HG03066 (cell line): ENCODE results near the gene VPS9D1.
"Not testable (repeated sequence)": the region's sequence is repeated elsewhere in the genome, so short reads cannot be mapped to it uniquely, and the experiment has no call there.

Source experiments
- ATAC-seq: cut with Tn5 transposase; IDR thresholded peaks from one replicate; pipeline ENCODE4 v1.9.1; 2021; ENCODE audit warnings: low read depth; ENCODE audit not compliant: unreplicated experiment

VPS9D1 gene

GRCh38 chr16:89670496-89671431 lies 49.9 kb downstream of the VPS9D1 start:
- ATAC-seq: no peak

- ATAC-seq: no peak
Observed at GRCh38 chr16:89669755-89670154, 50.9 kb downstream of the VPS9D1 start.

GRCh38 chr16:89668790-89669158 lies 51.9 kb downstream of the VPS9D1 start:
- no peak for ATAC-seq

GRCh38 chr16:89667633-89668032 lies 53.1 kb downstream of the VPS9D1 start:
- no peak for ATAC-seq

GRCh38 chr16:89667000-89667399 lies 53.7 kb downstream of the VPS9D1 start:
- ATAC-seq: not testable (repeated sequence)

GRCh38 chr16:89664238-89664637 lies 56.5 kb downstream of the VPS9D1 start:
- ATAC-seq: not testable (repeated sequence)

DNA sequence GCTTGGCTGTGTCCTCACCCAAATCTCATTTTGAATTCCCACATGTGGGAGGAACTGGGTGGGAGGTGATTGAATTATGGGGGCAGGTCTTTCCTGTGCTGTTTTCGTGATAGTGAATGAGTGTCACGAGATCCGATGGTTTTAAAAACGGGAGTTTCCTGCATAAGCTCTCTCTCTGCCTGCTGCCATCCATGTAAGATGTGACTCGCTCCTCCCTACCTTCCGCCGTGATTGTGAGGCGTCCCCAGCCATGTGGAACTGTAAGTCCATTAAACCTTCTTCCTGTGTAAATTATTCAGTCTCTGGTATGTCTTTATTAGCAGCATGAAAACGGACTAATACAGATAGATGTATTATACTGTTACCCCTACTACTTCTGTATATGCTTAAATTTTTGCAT lies 59.5 kb downstream of the VPS9D1 start:
- ATAC-seq: no peak

GRCh38 chr16:89660146-89660545 lies 60.6 kb downstream of the VPS9D1 start:
- no peak for ATAC-seq

- ATAC-seq: no peak
Observed at GRCh38 chr16:89658221-89658879, 62.3 kb downstream of the VPS9D1 start.

DNA sequence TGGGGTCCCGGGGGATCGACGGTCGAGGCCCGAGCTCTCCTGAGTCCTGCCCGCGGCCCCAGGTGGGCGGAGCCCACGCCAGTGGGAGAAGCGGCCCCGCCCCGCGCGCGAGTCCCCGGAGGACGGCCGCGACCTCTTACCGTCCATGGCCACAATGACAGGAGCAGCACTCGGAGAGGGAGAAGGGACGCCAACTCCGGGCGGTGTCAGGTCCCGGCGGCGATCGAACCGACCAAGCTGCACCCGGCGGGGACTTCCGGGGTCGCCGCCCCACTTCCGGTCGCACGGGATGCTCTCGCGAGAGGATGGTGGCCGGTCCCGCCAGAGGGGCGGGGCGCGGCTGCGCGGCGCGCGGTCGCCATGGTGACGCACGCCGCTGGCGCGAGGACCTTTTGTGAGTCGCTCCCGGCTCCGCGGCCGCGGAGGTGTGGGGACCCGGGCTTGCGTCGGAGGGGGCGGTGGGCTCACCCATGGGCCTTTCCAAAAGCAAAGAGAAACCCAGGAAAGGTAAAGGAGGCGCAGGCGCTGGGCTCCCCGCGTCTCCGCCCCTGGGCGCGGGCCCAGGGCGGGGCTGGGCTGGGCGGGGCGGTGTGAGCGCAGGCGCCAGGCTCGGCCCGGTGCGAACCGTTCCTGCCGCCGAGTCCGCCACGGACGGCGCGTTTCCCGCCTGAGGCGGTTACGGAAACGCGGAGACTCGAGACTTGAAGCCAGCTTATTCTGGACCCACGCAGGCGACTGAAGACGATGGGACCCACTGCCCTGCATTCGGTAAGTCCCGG lies 63.1 kb downstream of the VPS9D1 start, which contains the start of the genes CHMP1A and SPATA33:
Gene CHMP1A (minus strand): TSS at position 267 of the 779 bp plus-strand sequence. CDS start 120 bp downstream, at position 147.
Gene SPATA33 (plus strand): TSS at position 395 of the 779 bp plus-strand sequence. CDS start 76 bp downstream, at position 471.
- peak; percentile 89 for ATAC-seq
